ENCODE results near the gene GNB1L.

The GNB1L gene

DNA sequence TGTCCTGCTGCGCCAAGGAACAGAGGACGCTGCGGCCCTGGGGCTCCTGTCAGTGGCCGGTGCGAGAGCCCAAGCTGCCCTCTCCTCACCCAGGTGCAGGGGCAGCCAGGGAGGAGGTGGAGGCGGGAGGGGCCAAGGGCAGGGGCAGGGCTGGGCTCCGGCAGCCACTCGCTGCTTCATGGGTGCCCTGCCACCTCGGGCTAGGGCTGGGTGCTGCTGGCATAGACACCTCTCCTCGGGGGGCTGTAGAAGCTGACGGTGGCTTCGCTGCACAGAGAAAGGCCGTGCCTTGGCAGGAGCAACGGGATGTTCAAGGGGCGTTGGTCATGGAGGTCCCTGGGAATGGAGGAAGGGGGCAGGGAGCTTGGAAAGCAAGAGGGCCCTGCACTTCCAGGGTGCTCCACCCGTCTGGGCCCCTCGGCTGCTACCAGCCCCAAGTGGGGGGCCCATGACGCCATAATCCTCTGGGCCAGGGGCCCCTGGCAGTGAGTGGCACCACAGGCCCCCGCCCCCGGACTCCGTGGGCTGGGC lies 95.7 kb downstream of the GNB1L start:
- DNase-seq: no peak

DNA sequence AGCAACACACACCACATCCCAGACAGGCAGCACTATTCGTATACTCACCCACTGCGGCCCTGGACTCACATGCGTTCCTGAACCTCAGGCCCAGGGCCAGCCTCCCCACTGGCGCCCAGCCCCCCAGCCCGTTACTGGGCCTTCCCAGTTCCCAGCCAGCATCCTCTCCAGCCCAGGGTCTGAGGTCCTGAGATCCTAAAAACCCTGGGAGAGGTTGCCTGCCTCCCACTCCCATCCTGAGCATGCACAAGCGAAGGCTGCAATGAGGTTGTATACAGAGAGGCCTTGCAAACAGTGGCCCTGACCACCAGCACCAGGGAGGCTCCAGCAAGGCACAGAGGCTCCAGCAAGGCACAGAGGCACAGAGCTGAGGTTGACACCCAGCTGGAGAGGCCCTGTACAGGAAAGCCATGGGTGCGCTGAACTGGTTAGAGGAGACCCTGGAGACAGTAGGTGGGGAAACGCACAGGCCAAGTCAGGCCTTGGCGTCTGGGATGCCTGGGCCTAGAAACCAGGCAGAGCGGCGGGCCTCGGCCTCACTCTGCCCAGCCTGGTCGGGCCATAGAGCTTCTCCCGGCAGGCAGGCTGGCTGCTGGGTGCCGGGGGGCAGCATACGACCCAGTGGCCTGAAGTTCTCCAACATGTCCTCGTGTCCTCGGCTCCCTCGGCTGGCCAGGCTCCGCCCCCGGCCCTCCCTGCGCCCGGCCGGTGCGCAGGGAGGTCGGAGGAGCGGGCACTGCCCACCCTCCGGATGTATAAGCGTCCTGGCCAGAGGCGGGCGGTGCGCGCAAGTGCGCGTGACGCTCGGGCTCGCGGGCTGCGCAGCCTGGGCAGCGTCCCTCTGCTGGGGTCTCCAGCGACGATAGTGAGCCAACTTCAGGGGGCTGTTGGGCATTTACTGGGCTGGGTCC lies 96.4 kb downstream of the GNB1L start:
- DNase-seq: no peak

DNA sequence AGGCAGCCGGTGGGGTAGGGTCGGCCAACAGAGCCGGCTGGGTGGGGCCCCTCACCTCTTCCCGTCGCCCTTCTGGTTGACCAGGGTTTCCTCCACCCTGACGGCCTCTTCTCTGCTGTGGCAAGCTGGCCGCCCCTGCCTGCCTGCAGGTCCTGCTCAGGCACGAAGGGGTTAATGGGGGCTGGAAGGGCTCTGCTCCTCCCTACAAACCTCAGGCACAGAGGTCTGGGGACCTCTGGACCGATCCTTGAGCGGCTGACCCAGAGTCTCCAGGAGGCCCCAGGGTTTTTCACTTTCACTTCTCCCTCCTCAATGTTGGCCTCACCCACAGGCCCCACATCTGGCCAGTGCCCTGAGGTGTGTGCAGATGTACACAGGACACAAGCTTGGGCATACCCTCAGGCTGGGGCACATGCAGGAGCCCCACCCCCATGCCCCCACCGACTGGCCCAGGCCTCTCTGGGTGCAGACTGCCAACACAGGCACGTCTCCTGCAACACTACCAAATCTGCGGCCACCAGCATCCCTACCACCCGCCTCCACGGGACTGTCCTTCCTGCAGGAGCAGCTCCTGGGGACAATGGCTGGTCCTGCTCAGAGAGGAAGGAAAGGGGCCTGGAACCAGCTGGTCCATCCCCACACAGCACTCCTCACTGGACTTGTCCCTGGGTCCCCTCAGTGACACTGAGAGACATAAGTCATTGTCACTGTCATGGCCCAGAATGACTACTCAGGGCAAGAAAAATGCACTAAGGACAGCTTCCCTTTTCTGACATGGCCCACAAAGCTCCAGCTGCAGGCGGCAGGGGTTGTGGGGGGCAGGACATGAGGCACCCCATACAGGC lies 97.3 kb downstream of the GNB1L start:
- no peak for DNase-seq

DNA sequence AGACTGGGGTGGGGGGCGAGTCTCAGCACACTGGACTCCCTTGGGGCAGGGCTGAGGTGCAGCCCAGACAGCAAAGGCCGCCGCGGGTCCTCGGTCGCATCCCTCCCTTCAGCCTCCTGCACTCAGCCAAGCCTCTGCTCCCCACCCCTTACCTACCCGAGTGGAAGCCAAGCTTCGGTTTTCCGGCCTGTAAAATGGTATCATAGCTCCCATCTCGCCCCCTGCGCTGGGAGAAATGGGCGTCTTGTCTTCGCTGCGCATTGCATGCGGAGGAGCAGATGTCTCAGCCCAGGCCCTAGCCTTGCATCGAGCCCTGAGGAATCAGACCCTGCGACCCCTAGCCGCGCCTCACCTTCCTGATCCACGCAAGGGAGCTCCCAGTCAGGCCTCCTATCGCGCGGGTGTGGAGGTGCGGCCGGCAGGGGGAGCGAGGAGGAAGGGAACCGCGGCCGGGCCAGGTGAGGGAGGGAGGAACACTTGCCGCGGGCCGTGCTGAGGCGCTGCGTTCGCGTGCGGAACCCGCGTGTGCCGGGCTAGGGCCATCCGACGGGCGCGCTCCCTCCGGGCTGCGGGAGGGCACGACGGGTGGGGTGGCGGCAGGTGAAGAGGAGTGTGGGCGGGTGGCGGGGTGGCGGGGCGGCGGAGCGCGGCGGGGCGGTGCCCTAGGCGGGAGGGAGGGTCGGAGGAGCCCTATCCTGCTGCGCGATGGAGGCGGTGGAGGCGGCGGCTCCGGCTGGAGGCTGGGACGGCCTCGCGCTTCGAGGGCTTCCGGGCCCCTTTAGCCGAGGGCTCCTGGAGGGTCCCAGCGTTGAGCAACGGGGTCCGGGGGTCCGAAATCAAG lies 98.2 kb downstream of the GNB1L start:
- DNase-seq: no peak

DNA sequence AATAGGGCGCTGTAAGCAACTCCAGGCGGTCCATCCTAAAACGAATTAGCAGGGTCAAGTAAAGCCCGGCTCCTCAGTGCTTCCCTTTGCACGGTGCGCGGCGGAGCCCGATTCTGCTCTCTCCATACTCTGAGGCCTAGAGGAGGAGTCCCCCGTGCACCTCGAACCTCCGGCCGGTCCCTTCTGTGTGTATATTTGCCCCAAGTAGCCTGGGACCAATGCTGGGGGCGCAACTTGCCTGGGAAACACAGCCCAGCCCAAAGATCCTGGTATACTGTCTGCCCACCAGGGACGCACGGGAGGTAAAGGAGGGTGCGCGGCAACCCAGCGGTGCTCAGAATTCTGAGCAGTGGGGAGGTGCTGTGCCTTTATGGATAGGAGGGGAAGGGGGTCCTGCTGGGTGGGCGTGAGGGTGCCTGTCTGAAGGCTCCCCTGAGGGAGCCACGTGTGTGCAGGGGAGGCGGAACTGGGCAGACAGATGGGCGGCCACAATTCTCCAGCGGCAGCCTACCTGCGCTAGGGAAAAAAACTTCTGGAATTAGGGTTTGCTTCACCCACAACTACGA lies 98.9 kb downstream of the GNB1L start:
- no peak for DNase-seq

DNA sequence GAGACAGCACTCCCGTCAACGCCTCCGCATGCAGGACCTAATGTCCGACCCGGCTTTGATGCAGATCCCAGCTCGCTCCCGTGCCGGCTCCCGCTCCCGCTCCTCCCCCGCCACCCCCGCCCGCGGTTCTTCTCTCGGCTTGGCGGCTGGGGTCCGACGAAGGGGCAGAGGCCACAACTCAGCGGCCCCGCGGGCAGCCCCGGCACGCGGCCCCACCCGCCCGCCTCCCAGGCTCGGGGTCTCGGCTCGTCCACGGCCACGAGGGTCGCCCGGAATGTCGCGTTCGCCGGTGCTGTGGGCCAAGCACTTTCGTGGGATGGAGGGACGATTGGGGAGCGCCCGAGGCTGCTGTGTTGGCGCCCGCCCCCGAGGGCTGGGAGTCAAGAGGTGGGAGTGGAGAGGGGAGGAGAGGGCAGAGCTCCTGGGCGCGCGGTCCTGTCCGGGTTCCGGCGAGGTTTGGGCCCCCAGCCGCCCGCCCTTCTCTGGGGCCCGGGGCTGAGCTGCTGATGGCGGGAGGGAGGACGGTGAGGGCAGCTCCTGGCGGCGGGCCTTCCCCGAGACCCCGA lies 99.4 kb downstream of the GNB1L start:
- no peak for DNase-seq

DNA sequence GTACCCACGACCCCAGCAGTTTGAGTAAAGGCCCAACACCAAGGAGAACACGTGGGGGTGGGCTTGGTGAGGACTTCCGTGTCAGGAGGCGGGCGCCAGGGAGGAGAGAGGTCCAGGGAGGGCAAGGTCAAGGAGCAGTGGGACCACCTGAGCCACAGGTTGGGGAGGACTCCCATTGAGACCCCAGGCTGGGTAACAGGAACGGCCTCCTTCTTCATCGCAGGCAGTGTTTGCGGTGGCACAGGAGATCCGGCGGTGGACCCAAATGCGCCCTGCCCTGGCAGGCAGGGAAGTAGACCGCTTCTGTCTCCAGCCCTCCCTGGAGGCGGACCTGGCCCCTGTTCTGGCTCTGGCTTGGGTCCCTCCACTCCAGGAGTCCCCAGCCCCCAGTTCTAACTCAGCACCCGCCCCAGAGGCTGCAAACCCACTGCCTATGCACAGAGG lies 100.0 kb downstream of the GNB1L start:
- DNase-seq: no peak

DNA sequence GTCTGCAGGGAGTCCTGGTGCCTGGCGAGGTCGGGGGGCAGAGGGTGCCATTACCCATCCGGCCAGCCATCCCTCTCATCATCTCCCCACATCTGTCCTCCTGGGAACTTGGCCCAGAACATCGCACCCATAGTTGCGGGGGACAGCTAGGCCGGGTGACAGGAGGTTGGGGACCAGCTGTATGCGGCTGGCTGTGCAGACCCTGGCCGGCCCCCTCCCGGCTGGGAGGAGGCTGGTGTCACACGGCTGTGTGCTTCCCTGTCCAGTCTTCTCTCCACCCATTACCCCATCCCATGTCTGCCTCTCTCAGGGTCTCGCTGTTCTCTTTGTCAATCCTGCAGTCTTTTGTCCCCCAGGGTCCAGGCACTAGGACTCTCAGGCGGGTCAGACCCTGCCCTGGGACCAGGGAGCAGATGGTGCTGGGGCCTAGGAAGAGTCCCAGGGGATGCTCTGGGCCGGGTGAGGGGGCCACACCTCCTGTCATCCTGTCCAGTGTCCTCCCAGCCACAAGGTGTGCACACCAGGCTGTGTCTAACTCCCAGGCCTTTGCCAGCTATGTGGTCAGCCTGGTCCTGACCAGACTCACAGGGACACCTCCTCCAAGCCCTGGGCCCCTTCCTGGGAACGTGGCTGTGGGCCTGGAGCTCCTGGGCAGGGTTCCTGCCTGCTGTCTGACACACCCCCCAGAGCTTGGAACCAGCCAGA lies 100.5 kb downstream of the GNB1L start:
- DNase-seq: no peak

DNA sequence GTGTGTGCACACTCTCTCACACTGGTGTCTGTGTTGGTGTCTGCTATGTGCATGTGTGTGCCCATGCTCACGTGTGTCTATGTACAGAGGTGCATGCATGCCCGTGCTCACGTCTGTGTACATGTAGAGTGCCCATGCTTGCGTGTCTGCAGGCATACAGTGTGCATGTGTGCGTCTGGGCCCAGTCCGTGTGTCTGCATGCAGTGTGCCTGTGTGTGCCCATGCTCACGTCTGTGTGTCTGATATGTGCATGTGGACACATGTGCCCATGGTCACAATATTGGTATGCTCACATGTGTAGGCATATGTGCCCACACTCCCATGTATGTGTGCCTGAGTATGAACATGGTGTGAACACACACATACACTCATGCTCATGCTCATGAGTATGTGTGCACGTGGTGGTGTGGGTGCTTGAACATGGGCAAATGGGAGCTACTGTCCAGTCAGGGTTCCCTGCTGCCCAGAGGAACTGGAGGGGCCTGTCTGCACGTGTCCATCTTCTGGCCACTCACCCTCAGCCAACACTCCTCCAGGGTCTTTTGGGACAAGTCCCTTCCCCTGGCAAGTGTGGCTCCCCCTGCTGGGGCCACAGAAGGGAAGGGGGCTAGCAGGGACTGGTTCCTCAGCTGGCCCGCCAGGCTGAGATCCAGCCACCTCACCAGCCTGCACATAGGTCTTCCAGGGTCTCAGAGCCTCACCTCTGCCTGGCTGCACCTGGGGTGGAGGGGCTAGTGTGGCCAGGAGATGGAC lies 101.4 kb downstream of the GNB1L start:
- DNase-seq: no peak

DNA sequence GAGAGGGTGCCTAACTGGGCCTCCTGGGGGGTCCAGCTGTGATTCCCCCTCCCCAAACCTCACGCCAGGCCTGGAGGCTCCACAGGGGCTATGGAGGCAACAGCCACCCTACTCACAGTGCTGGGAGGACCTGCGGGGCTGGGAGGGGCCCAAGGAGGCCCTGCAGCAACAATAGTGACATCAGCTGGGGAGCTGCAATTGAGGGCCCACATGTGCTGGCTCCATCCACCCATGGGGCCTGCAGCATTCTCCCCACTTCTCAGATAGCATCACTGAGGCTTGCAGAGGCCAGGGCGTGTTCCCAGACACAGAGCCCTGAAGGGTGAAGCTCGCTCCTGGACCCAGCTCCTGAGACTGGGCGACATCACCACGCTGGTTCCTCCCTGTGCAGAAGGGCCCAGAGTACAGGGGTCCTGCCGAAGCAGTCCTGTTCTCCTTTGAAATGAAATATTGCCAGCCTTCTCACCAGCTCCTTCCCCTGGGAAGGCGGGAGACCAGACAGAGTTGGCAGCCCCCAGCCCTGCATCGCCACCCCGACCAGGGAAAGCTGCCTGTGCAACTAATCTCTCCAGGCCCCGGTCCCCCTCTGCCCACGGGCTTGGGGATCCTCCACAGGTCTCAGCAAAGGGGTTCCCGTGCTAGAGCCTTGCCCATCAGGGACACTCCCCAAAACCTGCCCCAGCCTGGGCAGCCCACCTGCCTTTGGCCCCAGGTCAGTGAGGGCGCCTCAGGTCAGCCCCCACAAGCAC lies 103.0 kb downstream of the GNB1L start:
- no peak for DNase-seq

DNA sequence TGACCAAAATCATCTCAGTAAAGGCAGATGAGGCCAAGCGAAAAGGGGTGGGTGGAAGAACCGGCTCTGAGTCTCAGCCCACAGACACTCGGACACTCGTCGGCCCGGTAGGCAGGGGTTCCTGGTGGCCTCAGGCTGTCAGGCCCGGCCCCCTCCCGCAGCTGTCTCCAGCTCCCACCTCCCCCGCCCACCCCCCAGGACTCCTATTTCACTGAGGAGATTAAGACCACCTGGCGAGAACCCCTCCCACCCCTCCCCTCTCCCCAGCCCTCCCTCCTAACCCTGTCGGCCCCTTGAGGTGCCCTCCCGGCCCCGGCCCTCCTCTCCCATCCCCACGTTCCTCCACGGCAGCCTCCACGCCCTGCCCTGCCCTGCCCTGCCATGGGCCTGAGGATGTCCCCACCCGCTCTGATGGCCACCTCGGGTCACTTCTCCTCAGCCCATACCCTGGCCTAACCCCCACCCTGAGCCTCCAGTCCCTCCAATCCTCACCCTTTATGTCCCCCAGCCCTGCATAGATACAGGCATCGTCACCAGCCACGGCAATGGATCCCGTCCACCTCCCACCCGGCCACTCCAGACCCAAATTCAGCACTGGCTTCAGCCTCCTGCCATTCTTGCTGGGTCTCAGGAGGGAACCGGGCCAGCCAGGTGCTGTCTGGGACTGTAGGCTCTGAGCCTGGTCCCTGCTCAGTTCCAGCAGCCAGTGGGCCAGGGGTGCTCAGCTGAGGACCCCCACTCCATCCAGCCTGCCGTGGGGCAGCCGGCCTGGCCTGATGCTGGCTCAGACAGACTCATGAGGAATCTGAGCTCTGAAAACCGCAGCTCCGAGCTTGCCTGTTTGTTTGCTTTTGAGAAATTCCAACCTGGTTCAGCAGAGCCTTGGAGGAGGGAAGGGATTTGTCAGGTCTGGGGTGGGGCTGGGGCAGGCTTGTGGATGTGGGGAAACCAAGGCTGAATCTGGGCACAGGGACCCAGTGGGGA lies 103.9 kb downstream of the GNB1L start:
- DNase-seq: no peak

DNA sequence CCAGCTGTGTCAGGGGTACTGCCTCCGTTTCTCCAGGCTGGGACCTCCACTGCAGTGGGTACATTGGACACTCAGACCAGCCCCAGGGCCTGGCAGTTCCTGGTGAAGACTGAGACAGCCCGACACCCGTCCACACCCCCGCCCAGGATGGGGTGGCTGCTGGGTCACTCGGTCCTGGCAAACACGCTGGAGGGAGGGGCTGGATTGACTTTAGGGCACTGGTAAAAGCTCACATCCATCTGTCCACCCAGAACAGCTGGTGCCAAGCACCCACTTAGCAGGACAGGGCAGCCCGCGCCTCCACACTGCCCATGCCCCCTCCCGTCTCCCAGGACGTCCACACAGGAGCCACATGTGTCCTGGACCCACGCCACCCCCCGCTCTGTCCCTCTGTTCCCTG lies 104.8 kb downstream of the GNB1L start:
- no peak for DNase-seq

DNA sequence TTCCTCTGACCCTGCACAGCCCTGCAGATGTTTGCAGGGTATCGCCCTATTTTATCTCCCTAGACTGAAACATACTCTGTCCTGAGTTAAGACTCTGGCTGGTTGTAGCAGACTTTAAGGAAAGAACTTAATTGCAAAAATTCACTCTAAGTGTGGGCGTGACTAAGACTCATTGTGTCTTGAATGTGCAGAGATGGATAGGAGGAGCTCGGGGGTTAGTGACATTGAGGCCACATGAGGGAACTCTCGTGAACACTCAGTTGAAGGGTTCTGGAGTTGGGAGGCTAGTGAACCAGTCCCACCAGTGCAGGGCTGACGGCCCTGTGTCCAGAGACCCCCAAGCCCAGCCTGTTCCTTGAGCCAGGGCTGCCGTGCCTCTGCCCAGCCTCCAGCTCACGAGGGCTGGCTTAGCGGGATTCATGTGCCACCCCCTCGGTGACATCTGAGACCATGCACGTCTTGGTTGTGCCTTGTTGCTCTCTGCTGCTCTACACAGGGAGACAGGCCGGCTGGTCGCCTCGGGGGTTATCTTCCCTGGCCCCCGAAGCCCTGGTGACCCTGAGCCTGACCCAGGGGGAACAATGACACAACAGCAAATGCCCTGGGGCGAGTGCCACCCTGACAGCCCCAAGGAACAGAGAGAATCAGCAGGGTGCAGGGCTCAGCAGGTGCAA lies 105.5 kb downstream of the GNB1L start:
- no peak for DNase-seq

DNA sequence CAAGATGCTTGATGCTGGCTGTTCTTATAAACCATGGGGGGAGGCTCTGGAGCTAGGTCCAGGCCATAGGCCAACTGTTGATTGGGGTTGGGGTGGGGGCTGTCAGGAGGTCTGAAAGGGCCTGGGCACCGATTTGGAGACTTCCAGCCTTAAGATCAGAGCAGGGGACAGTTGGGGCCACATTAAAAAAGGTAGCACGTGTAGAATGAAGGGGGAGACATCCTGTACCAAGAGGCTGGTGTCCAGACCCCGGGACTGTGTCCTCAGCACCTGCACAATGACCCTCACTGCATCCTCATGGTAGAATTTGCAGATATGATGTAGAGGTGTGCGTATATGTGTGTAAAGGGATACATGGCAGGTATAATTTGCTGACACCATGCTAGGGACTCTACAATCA lies 106.5 kb downstream of the GNB1L start:
- no peak for DNase-seq

DNA sequence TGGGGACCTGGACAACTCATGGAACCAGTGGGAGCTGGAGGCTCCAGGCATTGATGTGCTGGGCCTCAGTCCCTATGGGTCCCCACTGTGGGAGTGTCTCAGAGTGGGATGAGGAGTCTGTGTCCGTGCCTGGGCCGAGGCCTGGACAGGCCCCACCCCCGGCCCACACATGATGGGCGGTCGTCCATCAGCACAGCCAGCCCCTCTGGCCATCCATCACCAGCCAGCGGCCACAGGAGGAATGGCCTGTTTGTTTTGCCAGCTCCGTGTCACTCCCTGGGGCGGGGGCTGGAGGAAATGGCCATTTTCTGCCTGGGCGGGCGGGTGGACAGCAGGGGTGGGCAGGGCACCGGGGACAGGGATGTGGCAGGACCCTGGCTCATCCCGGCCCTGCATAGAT lies 107.1 kb downstream of the GNB1L start:
- DNase-seq: no peak

DNA sequence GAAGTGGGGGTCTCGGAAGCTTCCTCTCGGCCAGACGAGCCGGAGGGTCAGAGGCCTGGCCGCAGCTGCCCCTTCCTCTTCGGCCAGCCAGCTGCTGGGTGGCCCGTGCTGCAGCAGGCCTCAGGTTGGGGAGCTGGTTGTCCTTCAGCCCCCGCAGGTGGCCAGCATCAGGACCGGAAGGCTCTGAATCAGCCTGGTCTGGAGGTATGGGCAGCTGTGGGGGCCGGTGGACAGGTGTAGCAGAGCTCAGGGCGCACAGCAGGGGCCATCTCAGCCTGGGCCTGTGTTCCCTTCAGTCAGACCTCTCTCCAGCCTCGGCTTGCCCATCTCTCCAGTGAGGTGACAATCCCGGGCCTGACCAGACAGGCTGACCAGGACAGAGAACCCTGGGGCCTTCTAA lies 107.9 kb downstream of the GNB1L start:
- no peak for DNase-seq

DNA sequence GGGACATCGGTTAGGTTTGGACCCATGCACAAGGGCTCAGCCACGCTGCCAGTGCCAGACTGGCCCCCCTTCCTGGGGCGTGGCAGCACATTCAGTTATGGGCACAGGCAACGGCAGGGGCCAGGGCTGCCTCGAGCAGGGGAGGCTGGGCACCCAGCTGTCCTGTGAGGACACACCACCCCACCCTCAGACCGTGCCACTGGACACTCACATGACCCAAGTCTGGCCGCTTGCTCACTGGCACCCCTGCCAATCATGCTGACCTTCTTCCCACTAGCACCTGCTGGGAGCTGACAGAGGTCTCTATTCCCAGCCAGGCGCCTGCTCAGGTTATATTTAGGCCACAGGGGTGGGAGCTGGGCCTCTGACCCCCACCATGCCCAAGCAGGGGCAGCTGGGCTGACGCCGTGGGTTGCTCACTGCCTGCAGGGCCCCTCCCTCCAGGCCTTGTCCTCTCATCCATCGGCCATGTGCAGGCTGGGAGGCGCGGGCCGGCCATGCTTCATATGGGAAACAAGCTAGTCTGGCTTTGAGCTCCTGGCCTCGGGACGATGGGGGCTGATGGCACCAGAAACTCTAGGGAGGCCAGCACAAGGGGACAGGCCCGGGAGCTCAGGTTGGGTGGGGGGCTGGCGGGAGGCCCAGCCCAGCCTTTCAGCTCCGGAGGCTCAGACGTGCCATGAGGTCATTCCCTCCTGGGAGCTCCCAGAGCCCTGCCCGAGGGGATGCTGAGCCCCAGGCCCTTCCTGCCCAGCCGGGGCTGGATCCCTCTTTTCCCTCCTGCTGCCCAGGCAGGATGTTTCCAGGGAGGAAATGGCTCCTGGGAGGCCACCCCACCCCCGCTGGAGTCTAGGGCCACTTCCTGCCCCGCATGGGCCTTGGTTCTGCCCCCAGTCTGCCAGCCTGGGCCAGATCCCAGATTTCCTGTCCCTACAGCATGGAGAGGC lies 109.2 kb downstream of the GNB1L start:
- no peak for DNase-seq

Measured in SIG-M5 (cell line).